GM18951 (cell line): ENCODE results near the gene FOXP2.
"Not testable (repeated sequence)": the region's sequence is repeated elsewhere in the genome, so short reads cannot be mapped to it uniquely, and the experiment has no call there.

Experiments
- POLR2A ChIP-seq: IDR thresholded peaks from 4 replicates; pipeline ENCODE4 v1.6.1; 2011; ENCODE audit warnings: mild to moderate bottlenecking; ENCODE audit not compliant: insufficient read length, insufficient read depth; ENCODE audit errors: extremely low read depth
- in situ Hi-C: fragments of 300-500 bp; cut with MboI; formaldehyde crosslinking; loops from one replicate; pipeline ENCODE4 v1.12.0; 2022; ENCODE audit warnings: low sequenced_read_pairs, mixed read lengths, inconsistent platforms; ENCODE audit not compliant: unreplicated experiment

Gene FOXP2

DNA sequence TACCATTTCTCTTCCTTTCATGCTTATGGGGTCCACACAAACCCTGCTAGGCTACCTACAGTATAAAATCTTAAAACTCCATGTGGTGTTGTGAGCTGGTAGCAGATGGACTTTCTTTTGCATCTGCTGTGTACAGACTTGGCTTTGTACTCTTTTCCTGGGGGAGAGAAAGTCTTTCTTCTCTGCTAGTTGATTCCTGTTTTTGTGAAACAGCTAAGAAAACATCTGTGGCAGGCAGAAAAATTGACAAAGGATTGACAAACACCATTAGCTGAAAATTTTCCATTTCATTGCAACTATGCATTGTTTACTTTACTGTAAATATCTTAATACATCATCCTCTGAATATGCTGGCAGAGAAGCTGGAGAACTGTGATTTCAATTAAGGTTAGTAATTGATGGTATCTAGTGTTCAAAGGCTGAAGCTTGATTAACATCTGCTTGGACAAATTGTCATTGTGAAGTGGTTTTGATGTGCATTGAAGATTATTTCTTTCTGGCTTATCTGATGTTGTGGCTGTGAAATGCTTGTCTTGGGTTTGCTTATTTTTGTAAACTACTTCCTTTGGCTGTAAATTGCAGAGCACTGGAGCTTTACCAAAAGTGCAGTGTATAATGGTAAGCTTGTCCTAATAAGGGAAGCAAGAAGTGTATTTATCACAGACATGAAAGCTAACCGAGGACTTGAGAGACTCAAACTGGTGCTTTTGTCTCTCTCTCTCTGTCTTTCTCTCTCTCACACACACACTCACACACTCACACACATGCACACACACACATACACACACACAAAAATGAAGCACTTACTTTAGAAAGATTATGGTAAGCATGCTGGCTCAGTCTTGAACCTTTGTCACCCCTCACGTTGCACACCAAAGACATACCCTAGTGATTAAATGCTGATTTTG, at the start of gene FOXP2:
TSS of gene FOXP2 (plus strand) at position 660 of the 908 bp plus-strand sequence. CDS start 11,697 bp downstream, outside the sequence.
- no peak for TF ChIP-seq POLR2A
- in situ Hi-C loops: no loop called here

DNA sequence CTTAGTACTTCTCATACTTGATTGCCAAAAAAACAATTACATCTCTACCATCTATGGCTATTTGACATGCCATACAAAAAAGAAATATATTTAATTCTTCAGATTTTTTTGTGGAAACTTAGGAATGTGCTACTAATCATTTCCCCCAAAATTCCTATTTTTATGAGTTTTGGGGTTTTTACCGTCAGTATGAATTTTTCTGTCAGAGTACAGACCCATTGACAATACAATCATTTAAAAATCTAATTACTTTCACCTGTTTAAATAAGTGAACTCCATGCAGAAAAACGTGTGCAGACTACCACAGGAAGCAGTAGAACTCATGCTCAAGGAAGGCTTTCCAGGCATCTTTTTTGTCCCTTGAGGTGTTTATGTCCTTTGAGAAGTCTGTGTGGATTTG, 48.8 kb upstream of the FOXP2 start:
- in situ Hi-C loops: no loop called here
- TF ChIP-seq POLR2A: no peak

DNA sequence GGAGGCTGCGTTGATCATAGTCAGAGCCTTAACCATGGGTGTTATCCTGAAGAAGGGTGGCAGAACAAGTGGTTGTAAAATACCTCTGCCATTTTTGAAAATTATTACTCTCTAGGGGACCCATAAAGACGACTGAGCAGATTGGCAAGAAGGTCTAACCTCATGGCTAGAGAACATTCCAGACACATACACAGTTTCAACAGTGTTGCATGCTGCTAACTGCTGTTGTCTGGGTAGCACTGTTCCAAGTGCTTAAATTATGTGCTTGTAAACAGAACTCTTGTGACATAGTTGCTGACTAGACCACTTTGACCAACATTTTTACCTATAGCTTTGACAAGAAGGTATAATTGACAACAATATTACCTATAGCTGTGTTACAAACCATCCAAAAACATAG, 46.1 kb upstream of the FOXP2 start:
- in situ Hi-C loops: no loop called here
- TF ChIP-seq POLR2A: no peak

DNA sequence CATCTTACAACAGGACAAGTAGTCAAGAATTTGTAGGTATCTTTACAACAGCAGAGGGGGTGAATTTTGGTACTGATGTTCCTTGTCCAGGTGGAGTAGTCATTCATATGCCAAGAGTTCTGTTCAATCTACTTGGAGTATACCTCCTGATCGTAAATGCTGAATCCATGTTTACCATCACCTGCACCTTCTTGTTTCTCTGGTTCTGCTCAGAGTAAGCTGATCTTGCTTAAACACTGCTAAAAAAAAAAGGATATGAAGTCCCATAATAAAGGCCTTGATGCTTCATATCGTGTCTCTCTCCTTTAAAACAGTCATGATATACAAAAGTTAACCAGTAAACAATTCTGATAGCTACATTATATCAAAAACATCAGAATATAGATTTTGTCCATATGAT, 45.3 kb upstream of the FOXP2 start:
- in situ Hi-C loops: no loop called here
- TF ChIP-seq POLR2A: no peak

DNA sequence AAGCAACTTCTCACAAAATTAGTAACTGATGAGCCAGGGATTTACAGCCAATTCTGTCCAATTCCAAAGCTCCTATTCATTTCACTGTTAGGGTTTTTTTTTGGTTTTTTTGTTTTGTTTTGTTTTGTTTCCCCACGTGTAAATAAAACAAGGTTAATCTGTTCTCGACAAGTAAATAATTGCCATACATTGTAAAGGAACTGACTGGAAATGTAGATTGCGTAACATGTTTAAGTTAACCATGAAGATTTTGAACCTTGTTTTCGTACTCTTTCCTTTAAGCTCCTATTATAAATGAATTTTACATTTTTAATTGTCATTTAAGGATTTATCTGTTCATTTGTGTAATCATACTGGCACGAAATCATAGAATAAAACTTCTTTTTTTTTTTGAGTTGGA, 42.0 kb upstream of the FOXP2 start:
- in situ Hi-C loops: no loop called here
- no peak for TF ChIP-seq POLR2A

DNA sequence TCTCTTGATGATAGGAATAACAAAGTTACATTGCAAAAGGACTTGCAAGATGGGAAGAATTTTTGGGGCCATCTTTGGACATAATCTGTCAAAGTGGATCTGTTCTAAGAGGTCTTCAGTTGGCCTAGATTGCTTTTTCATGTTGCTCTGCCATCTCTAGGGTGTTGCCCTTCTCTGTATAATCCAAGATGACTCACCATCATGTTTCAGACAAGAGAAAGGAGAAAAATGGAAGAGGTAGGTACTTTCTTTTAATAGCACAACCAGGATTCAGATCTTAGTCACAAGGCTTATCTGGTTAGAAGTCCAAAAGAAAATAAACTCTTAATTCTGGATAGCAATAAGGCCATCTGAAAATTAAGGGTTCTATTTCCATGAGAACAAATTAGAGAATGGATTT, 38.7 kb upstream of the FOXP2 start:
- TF ChIP-seq POLR2A: no peak
- in situ Hi-C loops: no loop called here

DNA sequence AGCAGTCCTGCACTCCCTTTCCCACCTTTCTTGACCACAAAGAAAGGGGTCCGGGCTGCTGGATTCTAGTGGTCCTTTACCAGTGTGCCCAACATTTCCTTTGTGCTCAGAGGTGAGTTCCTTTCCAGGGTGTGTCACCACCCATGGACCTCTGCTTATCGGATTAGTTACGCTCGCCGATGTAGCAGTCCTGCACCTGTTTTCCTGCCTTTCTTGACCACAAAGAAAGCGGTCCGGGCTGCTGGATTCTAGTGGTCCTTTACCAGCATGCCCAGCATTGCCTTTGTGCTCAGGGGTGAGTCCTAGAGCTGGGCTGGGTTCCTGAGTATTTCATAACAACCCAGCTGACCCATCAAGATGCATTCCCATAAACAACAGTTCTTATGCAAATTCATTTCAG, 30.7 kb upstream of the FOXP2 start:
- in situ Hi-C loops: not testable (repeated sequence)

DNA sequence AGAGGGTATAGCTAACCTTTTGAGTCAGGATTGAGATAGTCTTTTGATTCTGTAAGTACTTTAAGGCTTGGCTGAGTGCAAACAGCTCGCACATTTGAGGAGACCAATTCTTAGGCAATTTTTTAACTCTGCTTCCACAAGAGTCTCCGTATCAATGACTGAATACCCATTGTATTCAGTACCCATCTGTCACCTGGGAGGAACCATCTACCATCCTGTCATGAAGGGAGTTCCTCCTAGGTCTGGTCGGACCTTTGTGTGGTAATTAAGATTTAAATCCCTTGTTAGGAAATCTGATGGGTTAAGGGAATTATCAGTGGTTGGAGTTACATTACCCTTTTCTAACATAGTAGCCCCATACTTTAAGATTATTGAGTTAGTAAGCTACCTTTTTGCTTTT, 30.3 kb upstream of the FOXP2 start:
- in situ Hi-C loops: not testable (repeated sequence)

DNA sequence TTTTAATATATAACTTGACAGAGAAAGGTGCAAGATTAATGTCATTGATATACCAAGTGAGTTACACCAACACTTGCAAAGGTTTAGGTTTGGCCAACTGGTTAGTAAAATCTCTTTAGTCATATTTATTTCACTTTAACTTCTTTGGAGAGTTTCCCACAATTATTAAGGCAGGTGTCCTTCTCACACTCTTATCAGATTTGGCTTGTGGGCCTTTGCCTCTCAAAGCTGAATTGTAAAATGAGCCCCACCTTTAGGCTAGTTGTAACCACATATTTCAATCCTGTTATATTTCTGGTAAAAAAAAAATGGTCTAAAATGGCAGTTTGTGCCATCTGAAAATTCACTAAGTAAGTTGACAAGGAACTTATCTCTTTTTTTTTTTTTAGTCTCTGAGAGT, 26.6 kb upstream of the FOXP2 start:
- no peak for TF ChIP-seq POLR2A
- in situ Hi-C loops: no loop called here

DNA sequence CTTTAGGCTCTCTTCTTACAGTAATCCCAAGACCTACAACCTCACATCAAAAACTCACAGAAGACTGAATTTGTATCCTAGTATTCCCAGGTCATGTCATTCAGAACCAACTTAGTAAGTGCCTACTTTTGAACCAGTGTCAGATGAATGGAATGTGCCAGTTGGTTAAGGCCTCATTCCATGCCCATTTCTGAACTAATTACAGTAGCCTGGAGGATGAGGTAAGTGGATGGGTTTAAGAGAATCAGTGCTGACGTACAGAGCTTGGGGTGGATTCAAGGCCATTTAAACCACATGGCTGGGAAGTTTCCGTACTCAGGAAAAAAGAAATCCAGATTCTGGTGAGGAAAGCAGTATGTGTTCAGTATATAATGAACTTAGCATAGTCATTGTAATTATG, 21.9 kb upstream of the FOXP2 start:
- in situ Hi-C loops: no loop called here
- no peak for TF ChIP-seq POLR2A

DNA sequence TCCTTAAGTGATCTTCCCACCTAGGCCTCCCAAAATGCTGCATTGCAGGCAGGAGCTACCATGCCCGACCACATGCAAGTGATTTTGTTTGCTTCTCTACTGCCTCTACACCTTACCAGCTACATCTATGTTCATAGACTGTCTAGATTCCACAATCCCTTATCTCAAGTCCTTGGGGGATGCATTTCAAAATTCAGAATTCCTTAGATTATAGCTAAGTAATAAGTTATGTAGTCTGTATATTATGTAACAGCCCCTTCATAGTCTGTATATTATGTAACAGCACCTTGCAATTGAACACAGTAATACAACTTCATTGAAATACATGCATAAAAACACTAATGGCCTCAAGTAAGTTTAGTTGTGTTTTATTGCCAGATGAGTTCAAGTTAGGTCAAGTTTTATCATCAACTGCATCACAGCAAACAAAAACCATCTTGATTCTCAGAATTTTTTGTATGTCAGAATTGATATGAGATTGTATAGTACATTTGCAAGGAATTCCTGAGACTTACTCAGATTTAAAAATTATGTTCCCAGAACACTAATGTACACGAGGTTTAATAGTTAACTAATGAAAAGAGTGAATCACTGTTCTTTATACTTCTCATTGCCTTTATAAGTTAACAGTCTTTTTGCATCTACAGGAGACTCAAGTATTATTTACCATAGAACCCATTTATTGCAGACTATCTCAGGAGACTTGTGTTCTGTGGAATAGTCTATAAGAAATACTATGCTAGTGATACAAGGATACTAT, 11.6 kb upstream of the FOXP2 start:
- TF ChIP-seq POLR2A: no peak
- in situ Hi-C loops: no loop called here

DNA sequence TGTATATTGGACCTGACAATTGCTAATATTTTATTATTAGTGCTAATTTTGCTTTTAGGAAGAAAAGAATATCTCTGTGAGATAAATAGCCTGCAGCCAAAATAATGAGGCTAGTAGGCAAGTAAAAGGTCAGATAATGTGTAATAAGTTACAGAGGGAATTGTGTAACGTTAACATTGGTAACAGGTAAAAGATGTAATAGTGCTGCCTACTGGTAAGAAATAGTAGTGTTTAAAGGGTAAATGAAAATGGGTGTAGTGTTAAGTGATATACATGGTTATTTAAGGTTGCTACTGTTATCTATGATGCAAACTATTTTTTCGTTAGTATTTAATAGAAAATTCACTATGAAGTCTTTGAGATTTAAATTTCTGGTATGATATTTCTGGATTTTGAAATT, 9.2 kb upstream of the FOXP2 start:
- no peak for TF ChIP-seq POLR2A
- in situ Hi-C loops: no loop called here

DNA sequence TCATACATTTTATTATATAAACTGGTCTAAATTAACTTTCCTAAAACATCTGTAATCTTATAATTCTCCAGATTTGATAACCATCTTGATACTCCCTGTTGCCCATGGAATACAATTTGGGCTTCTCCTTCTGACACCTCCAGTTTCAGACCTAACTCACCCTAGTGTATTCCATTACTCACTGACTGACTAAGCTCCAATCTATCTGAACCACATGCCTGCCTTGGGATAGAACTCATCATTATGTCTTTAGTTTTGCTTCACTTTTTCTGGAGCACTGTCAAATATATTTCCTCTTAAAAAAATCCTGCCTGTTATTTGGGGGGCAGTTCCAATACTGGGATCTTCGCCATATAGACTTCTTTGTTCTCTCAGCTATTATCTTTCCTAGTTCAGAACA, 4.9 kb upstream of the FOXP2 start:
- TF ChIP-seq POLR2A: no peak
- in situ Hi-C loops: no loop called here

DNA sequence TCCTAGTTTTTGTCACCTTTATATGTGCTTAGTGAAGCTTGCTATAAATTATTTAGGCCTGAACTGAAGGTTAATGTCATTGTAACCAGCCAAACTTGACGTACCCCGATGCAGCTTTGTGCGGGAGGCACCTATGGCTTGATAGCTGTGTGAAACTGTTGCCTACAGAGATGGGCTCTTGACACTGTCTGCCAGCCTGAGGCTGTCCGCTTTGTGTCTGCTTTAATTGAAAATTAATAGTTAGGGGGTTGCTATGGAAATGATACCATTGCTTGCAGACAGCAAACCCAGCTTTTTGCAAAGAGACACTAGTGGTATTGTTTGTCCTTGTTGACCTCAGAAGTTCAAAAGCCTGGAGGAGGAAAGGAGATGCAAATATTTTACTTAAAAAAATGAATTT, 2.1 kb upstream of the FOXP2 start:
- TF ChIP-seq POLR2A: no peak
- in situ Hi-C loops: no loop called here
